Measurements from ENCODE around the gene WWP2. TPM values are rescaled to one million over a fixed set of nuclear protein-coding genes. Genes with fewer than 3 reads are reported as not detected.

Gene WWP2
- total and polyA plus RNA-seq, 4 donors, result 26.1 to 86.6 (median 43.4) TPM

DNA sequence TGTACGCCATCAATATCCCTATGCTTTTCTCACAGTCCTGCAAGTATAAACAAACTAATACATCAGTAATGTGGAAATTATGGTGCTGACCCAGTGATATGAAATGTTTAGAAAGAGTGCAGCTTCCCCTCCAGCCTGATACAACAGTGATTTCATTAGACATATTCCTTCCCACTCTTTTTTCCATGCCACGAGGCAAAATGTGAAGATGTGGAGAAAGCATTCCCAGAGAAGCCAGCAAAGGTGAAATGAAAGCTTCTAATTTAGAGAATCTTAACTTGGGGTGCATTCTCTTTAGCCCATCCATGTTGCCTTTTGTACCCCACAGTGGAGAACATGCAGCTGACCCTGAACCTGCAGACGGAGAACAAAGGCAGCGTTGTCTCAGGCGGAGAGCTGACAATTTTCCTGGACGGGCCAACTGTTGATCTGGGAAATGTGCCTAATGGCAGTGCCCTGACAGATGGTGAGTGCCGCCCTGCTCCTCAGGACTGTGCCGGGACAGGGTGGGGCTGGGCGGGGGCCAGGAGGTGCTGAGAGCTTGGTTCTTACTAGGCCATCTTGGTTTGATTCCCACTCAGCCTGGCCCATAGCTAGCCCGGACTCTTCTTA is 77.8 kb downstream of the WWP2 start:
- peaks cover 0 to 14% (median 7%) of the 10 kb centered on the region in 4 donors for H3K36me3 ChIP-seq (ENCODE audit: control insufficient read depth in 4 of 4, insufficient read depth in 4 of 4, low read length in 4 of 4)
- no peaks in the 10 kb centered on the region for H3K9me3 ChIP-seq (ENCODE audit: control insufficient read depth in 4 of 4, insufficient read depth in 3 of 4, low read length in 3 of 4)
- ATAC-seq (ENCODE audit: insufficient read depth, low FRiP score) (no peak), DNase-seq (peak in 1 of 3 donors; percentile 31)
- TF ChIP-seq, protein P1, sequence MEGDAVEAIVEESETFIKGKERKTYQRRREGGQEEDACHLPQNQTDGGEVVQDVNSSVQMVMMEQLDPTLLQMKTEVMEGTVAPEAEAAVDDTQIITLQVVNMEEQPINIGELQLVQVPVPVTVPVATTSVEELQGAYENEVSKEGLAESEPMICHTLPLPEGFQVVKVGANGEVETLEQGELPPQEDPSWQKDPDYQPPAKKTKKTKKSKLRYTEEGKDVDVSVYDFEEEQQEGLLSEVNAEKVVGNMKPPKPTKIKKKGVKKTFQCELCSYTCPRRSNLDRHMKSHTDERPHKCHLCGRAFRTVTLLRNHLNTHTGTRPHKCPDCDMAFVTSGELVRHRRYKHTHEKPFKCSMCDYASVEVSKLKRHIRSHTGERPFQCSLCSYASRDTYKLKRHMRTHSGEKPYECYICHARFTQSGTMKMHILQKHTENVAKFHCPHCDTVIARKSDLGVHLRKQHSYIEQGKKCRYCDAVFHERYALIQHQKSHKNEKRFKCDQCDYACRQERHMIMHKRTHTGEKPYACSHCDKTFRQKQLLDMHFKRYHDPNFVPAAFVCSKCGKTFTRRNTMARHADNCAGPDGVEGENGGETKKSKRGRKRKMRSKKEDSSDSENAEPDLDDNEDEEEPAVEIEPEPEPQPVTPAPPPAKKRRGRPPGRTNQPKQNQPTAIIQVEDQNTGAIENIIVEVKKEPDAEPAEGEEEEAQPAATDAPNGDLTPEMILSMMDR (IDR thresholded peaks at IDR 0.05; ENCODE audit: control extremely low read depth, extremely low read depth), result no peak
- no peak overlapping the region for H3K9ac ChIP-seq (ENCODE audit: insufficient read depth in 1 of 2, low read length in 2 of 2)
- 53 to 83% methylated on average over 10 of the region's 10 CpGs for WGBS, 2 donors
- H3K27me3 ChIP-seq (ENCODE audit: control insufficient read depth in 3 of 3, insufficient read depth in 3 of 3, low read length in 2 of 3), result no peaks in the 10 kb centered on the region
- no peak overlapping the region for H3K4me3 ChIP-seq
- peaks cover 0 to 20% (median 5%) of the 10 kb centered on the region in 5 donors for H3K4me1 ChIP-seq (ENCODE audit: control insufficient read depth in 5 of 5, insufficient read depth in 5 of 5, low read length in 5 of 5)
- peak overlapping the region in 1 of 2 donors; percentile 58 for H3K27ac ChIP-seq (ENCODE audit: low read depth in 1 of 2, low read length in 1 of 2)

DNA sequence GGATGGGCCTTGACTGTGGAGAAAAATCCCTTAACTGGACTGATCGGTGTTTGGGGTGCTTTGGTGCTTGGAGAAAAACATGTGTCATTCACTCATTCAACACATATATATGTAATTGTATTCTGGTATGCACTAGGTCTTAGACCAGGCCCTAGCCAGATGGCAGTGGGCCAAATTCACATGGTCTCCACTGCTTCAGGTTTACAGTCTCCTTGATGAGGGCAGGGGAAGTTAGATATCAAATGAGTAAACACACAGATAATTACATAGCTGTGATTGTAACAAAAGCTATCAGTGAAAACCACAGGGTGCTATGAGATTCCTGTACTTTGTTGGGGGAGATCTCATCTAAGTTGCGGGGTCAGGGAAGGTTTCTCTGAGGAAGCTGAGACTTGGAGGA is 78.8 kb downstream of the WWP2 start:
- Histone ChIP-seq H3K4me3 (no peak overlapping the region), H3K27ac (ENCODE audit: low read depth in 1 of 2, low read length in 1 of 2) (peak overlapping the region in 1 of 2 donors; percentile 15), H3K4me1 (ENCODE audit: control insufficient read depth in 5 of 5, insufficient read depth in 5 of 5, low read length in 5 of 5) (peaks cover 0 to 20% (median 5%) of the 10 kb centered on the region in 5 donors), H3K9ac (ENCODE audit: insufficient read depth in 1 of 2, low read length in 2 of 2) (no peak overlapping the region), H3K36me3 (ENCODE audit: control insufficient read depth in 4 of 4, insufficient read depth in 4 of 4, low read length in 4 of 4) (peaks cover 0 to 18% (median 8%) of the 10 kb centered on the region in 4 donors), H3K9me3 (ENCODE audit: control insufficient read depth in 4 of 4, insufficient read depth in 3 of 4, low read length in 3 of 4) (no peaks in the 10 kb centered on the region), H3K27me3 (ENCODE audit: control insufficient read depth in 3 of 3, insufficient read depth in 3 of 3, low read length in 2 of 3) (no peaks in the 10 kb centered on the region)
- ATAC-seq (ENCODE audit: insufficient read depth, low FRiP score) (no peak), DNase-seq (peak in 1 of 3 donors; percentile 21)
- TF ChIP-seq, protein P1 (IDR thresholded peaks at IDR 0.05; ENCODE audit: control extremely low read depth, extremely low read depth), result no peak
- 75 to 86% methylated on average over 2 of the region's 2 CpGs for WGBS, 2 donors

- no peak overlapping the region for H3K9ac ChIP-seq (ENCODE audit: insufficient read depth in 1 of 2, low read length in 2 of 2)
- ATAC-seq (ENCODE audit: insufficient read depth, low FRiP score) (no peak), DNase-seq (no peak)
- H3K9me3 ChIP-seq (ENCODE audit: control insufficient read depth in 4 of 4, insufficient read depth in 3 of 4, low read length in 3 of 4), result no peaks in the 10 kb centered on the region
- 87% methylated on average over 8 of the region's 8 CpGs for WGBS, 2 donors
- H3K36me3 ChIP-seq (ENCODE audit: control insufficient read depth in 4 of 4, insufficient read depth in 4 of 4, low read length in 4 of 4), result peaks cover 0 to 21% (median 8%) of the 10 kb centered on the region in 4 donors
- H3K27me3 ChIP-seq (ENCODE audit: control insufficient read depth in 3 of 3, insufficient read depth in 3 of 3, low read length in 2 of 3), result no peaks in the 10 kb centered on the region
- H3K27ac ChIP-seq (ENCODE audit: low read depth in 1 of 2, low read length in 1 of 2), result no peak overlapping the region
- no peak overlapping the region for H3K4me3 ChIP-seq
- peaks cover 0 to 10% (median 5%) of the 10 kb centered on the region in 5 donors for H3K4me1 ChIP-seq (ENCODE audit: control insufficient read depth in 5 of 5, insufficient read depth in 5 of 5, low read length in 5 of 5)
- TF ChIP-seq, protein P1 (IDR thresholded peaks at IDR 0.05; ENCODE audit: control extremely low read depth, extremely low read depth), result no peak
Measured at GRCh38 chr16:69844441-69844840, 82.3 kb downstream of the WWP2 start.
